ENCODE data around the gene LAMTOR1. TPM values are rescaled to one million over a fixed set of nuclear protein-coding genes. Genes with fewer than 3 reads are reported as not detected.

The LAMTOR1 gene
- total RNA-seq, 4 donors from 2014 or later, result 84.6 to 128 (median 91.9) TPM

DNA sequence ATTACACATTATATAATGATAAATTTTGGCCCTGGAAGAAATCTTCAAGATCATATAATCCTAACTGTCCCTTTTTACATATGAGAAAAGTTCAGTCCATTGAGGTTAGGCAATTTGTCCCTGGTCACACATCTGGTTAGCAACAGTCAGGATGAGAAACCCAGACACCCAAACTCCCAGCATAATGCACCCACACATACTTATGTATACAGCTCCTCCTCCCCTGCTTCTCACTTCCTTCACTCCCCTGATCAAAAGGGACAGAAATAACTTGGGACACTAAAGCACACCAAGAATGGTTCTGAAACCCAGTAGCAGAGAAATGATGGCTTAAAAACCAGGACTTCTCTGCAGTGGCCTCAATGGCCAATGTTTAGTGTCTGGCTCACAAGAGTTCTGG is 33.9 kb downstream of the LAMTOR1 start:
- TF ChIP-seq, protein P1, sequence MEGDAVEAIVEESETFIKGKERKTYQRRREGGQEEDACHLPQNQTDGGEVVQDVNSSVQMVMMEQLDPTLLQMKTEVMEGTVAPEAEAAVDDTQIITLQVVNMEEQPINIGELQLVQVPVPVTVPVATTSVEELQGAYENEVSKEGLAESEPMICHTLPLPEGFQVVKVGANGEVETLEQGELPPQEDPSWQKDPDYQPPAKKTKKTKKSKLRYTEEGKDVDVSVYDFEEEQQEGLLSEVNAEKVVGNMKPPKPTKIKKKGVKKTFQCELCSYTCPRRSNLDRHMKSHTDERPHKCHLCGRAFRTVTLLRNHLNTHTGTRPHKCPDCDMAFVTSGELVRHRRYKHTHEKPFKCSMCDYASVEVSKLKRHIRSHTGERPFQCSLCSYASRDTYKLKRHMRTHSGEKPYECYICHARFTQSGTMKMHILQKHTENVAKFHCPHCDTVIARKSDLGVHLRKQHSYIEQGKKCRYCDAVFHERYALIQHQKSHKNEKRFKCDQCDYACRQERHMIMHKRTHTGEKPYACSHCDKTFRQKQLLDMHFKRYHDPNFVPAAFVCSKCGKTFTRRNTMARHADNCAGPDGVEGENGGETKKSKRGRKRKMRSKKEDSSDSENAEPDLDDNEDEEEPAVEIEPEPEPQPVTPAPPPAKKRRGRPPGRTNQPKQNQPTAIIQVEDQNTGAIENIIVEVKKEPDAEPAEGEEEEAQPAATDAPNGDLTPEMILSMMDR (IDR thresholded peaks at IDR 0.05; ENCODE audit: low read depth), result no peak

DNA sequence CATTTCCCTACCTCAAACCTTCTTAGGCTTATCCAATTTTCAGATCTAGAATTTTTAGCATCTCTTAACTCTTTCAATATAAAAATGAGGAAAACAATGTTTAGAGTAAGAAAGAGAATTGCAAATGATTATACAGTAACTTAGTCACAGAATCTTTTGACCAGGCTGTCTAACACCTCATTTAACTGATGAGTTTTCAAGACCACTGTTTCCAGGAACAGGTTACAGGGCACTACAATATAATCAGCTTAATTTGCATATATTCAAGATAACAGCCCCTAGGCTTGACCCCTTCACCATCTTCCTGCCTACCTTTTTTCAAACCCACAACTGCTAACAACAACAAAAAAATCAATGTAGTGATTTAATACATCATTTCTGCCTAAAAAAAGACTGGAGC is 35.4 kb downstream of the LAMTOR1 start:
- TF ChIP-seq, protein P1 (IDR thresholded peaks at IDR 0.05; ENCODE audit: low read depth), result no peak

DNA sequence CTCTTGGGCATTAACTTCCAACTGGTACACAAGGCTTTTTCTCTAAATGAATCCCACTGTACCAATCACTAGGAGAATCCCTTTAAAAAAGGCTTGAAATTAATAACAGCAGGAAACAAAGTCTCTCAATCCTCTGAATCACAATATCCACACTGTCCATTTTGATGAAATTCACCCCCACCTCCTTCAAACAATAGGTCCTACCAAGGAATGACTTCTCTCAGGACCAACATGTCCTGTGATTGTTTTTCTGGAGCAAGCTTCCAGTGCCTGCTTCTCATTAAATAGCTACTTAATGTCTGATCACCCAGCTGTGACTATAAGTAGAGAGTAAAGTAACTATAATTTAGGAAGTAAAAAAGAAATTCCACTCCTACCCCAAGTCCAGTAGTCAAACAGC is 35.8 kb downstream of the LAMTOR1 start:
- TF ChIP-seq, protein P1 (IDR thresholded peaks at IDR 0.05; ENCODE audit: low read depth), result no peak

DNA sequence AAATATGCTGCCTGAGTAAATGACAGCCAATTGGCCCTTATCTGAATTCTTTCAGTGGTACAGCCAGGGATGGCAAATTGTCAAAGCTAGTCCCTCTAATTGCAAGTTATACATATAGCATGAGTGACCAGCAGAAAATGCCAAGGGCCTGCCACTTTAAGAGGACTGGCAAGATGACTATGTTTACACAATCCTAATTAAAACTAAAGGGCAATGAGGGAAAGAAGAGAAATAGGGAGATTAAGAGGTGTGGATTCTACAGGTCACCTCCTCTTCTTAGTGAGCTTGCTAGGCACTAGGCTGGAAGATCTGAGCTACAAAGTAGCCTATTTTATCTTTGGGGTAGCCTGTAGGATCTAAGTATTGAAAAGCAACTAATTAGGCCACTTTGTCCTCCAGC is 36.2 kb downstream of the LAMTOR1 start:
- TF ChIP-seq, protein P1 (IDR thresholded peaks at IDR 0.05; ENCODE audit: low read depth), result no peak

DNA sequence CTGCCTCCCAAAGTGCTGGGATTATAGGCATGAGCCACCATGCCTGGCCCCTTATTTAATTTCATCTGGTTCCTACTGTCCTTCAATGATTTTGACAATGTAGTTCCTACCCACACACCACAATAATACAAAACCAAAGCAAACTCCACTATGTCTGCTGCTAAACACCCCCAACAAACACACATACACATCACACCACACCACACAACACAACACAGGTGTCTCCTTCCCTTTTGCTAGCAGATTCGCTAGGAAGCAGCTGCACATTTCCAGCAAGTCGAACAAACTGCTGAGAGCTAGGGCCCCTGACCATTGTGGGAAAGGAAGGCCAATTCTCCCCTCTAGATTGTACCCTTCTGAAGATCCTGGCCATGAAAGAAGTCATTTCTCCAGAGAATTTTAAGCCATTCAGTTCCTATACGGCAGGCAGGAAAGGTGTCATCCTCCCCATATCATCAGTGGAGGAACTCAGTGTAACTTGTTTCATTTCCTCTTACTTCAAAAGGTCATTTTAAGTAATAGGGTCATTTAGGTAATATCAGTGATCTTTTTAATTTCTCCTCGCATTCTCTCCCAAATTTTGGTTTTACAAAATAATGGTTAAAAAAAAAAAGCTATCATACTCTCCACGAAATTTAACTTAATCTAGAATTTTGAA is 41.2 kb downstream of the LAMTOR1 start:
- TF ChIP-seq, protein P1 (IDR thresholded peaks at IDR 0.05; ENCODE audit: low read depth), result no peak

DNA sequence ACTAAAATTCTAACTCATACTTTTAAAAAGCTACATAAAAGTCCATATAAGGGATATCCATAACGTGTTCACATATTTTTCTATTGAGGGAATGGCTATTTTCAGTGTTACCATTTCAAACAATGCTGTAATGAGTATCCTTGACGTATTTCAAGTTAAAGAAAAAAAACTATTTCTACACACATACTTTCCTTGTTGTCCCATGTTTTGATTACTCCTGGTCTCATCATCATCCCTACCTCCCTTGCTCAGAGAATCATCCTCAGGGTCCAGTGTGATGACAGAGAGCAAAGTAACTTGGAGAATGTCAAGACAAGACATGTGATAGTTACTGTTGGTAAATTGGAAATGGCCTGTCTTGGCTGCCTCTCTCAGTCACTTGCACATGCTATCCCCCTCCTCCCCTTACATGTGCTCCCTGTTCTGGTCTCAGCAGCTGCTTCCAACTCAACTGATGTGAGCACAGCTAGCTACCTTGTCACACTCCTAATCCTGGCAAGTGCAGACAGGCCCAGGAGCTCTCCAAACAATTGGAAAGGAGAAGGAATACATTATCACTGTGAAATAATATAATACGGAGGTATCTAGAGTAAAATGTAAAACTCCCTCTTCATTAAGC is 44.6 kb downstream of the LAMTOR1 start:
- TF ChIP-seq, protein P1 (IDR thresholded peaks at IDR 0.05; ENCODE audit: low read depth), result no peak

DNA sequence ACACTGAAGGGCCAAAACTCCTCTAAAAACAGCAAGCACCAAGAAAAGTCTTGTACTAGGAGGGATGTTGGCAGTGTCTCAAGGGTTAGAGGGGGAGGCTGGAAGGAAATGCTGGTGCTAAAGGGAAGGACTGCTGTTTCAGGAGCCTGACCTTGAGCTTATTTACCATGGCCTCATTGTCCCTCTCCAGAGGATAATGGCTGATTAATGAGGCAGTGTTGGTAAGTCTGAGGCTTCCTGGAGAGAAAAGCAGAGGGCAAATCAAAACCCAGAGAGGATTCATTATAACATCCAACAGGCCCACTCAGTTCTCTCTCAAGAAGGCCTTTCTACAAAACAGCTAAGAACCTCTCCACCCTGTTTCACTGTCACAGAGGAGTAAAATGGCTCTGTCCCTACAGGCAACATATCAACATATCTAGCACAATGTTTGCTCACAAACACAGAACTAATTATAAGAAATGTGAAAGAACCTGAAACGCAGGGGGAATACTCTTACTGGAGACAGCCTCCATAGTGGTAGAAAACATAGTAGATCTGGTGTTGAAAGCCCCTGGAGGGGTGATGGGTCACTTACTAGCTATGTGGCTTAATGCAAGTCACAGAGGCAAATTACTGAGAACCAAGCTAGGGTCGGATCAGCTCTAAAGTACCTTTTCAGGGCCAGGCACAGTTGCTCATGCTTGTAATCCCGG is 54.2 kb downstream of the LAMTOR1 start:
- TF ChIP-seq, protein P1 (IDR thresholded peaks at IDR 0.05; ENCODE audit: low read depth), result no peak
